Mesothelial cell of epicardium (in vitro differentiated cells): ENCODE results near the gene KCNAB1. TPM values are rescaled to one million over a fixed set of nuclear protein-coding genes. Genes with fewer than 3 reads are reported as not detected.

Experiments
- DNase-seq, 2 experiments: peaks; one replicate each; pipeline ENCODE4 v3.0.0; 2021; ENCODE audit warnings: low spot score in 2 of 2; ENCODE audit not compliant: unreplicated experiment in 2 of 2
- H3K27ac Mint-ChIP-seq: 2 replicates; pipeline ENCODE4 v1.8.0; 2021; ENCODE audit warnings: mixed read lengths
- H3K27me3 Mint-ChIP-seq: 2 replicates; pipeline ENCODE4 v1.8.0; 2021; ENCODE audit warnings: low read depth, mixed read lengths
- H3K36me3 Mint-ChIP-seq: 2 replicates; pipeline ENCODE4 v1.8.0; 2021; ENCODE audit warnings: mixed read lengths
- H3K4me1 Mint-ChIP-seq: 2 replicates; pipeline ENCODE4 v1.8.0; 2021; ENCODE audit warnings: mixed read lengths
- H3K4me3 Mint-ChIP-seq: 2 replicates; pipeline ENCODE4 v1.8.0; 2021; ENCODE audit warnings: mild to moderate bottlenecking, moderate library complexity, mixed read lengths
- H3K9me3 Mint-ChIP-seq: 2 replicates; pipeline ENCODE4 v1.8.0; 2021; ENCODE audit warnings: mixed read lengths
- total RNA-seq: library from RNA; stranded (reverse); gene quantifications from 3 replicates; pipeline ENCODE4 v1.2.1, GENCODE V29; 2021
- TF ChIP-seq, protein P1 (sequence below): fragments of 200-600 bp; sonication (generic); IDR thresholded peaks from one replicate; pipeline ENCODE4 v1.5.0; 2021; ENCODE audit warnings: antibody characterized with exemption; ENCODE audit not compliant: unreplicated experiment

KCNAB1 gene
- total RNA-seq, 1 donor from 2014 or later: 3.7 TPM

DNA sequence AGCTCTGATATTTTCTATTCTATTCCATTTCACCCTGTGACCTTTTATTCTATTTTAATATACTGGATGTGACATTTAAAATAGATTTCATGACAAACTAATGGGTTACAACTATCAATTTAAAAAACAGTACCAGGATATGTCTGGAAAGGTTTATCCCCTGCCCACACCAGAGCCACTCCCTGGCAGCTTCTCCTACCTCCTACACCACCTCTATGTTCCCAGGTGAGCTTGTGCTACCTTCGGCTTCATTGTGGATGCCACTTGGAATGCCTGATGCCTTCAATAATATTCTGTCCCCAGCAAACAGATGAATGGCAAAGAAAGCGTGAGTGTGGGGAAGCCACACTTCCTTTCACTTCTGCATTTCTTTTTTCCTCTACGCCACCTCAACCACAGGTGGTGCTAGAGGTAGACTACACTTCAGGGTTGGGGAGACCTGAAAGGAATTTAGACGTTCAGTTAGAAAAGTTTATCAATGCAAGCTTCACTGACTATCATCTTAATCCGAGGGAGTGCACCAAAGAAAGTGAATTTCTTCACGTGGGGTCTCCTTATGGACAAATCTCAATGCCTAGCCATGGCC lies 221.5 kb downstream of the KCNAB1 start:
- no peaks in the 10 kb centered on the region for H3K36me3 Mint-ChIP-seq
- H3K27ac Mint-ChIP-seq: no peak overlapping the region
- peaks cover 1% of the 10 kb centered on the region for H3K27me3 Mint-ChIP-seq

DNA sequence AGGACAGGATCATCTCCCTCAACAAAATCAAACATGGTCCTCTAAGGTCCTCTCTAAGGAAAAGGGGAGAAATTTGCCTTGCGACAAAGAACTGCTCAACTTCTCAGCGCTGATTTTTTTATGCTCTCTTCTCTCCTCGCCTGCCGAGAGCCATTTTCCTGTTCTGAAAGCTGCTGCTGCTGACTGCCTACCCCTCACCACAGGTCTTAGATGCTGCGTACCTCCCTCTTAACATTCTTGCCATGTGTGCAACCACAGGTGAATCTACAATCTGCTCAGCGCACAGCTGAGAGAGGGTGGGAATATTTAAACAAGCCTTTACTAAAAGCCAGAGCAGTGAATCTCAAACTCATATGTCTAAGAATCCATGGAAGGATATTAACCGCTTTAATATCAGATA lies 223.8 kb downstream of the KCNAB1 start:
- TF ChIP-seq, protein P1, sequence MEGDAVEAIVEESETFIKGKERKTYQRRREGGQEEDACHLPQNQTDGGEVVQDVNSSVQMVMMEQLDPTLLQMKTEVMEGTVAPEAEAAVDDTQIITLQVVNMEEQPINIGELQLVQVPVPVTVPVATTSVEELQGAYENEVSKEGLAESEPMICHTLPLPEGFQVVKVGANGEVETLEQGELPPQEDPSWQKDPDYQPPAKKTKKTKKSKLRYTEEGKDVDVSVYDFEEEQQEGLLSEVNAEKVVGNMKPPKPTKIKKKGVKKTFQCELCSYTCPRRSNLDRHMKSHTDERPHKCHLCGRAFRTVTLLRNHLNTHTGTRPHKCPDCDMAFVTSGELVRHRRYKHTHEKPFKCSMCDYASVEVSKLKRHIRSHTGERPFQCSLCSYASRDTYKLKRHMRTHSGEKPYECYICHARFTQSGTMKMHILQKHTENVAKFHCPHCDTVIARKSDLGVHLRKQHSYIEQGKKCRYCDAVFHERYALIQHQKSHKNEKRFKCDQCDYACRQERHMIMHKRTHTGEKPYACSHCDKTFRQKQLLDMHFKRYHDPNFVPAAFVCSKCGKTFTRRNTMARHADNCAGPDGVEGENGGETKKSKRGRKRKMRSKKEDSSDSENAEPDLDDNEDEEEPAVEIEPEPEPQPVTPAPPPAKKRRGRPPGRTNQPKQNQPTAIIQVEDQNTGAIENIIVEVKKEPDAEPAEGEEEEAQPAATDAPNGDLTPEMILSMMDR: no peak
- DNase-seq: no peak
- Mint-ChIP-seq H3K27me3 (no peaks in the 10 kb centered on the region), H3K4me1 (no peaks in the 10 kb centered on the region), H3K4me3 (no peak overlapping the region), H3K27ac (no peak overlapping the region), H3K9me3 (no peaks in the 10 kb centered on the region), H3K36me3 (no peaks in the 10 kb centered on the region)

More for the DNA sequence above, 221.5 kb downstream of the KCNAB1 start:
- Mint-ChIP-seq H3K9me3 (no peaks in the 10 kb centered on the region), H3K4me3 (no peak overlapping the region), H3K4me1 (no peaks in the 10 kb centered on the region)
- TF ChIP-seq, protein P1: no peak
- no peak for DNase-seq

DNA sequence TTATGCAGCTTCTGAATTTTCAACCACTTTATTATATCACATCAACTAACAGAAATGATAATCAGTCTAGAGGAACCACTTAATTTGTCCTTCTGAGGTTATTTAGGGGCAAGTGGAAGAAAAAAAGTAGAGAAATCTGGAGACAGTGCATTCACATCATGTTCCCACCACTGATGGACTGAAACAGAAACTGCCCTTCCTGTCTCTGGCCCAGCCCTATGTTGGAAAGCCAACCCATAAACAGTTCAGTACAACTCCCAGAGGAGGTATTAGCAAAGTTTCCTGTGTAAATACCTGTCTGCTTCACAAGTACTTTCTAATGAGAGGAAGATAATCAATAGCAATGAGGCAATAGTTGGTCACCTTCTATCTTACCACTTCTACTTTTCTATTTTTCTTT lies 228.7 kb downstream of the KCNAB1 start:
- H3K4me3 Mint-ChIP-seq: no peak overlapping the region
- H3K9me3 Mint-ChIP-seq: no peaks in the 10 kb centered on the region
- H3K4me1 Mint-ChIP-seq: no peaks in the 10 kb centered on the region
- DNase-seq: no peak
- H3K27ac Mint-ChIP-seq: no peak overlapping the region
- TF ChIP-seq, protein P1: no peak
- H3K27me3 Mint-ChIP-seq: no peaks in the 10 kb centered on the region
- no peaks in the 10 kb centered on the region for H3K36me3 Mint-ChIP-seq

DNA sequence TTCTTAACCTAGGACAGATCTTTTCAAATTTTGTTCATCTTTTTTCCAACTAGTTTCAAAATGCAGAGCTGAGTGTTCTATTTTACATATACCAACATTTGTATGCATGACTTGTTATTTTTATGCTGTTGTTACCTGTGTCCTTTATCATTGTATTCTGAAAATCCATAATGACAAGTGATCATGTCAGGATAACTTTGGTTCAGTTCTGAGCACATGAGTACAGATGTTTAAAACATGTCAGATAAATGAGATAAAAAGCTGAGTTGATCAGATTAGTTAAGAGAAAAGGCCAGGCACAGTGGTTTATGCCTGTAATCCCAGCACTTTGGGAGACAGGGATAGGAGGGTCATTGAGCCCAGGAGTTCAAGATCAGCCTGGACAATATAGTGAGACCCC lies 229.6 kb downstream of the KCNAB1 start:
- no peak overlapping the region for H3K27ac Mint-ChIP-seq
- no peak overlapping the region for H3K4me3 Mint-ChIP-seq
- no peaks in the 10 kb centered on the region for H3K9me3 Mint-ChIP-seq
- H3K27me3 Mint-ChIP-seq: no peaks in the 10 kb centered on the region
- H3K4me1 Mint-ChIP-seq: no peaks in the 10 kb centered on the region
- H3K36me3 Mint-ChIP-seq: no peaks in the 10 kb centered on the region
- TF ChIP-seq, protein P1: no peak
- no peak for DNase-seq

DNA sequence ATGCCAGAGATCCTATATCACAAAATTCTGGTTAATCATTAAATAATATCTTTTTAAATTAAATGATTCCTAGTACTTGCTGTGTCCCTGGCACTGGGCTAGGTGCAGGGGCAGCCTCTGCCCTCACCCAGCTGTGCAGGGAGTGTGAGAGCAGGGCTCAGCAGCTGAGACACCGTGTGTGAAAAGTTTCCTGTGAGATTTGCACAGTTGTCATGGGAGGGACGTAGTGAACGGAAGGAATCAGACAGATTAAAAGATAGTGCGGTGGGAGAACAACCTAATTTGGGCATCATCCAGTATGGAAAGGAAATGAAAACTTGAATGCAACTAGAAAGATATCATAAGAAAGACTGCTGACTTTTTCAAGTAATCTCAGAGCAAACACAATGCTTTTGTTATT lies 230.4 kb downstream of the KCNAB1 start:
- H3K27me3 Mint-ChIP-seq: no peaks in the 10 kb centered on the region
- H3K9me3 Mint-ChIP-seq: no peaks in the 10 kb centered on the region
- TF ChIP-seq, protein P1: no peak
- no peaks in the 10 kb centered on the region for H3K4me1 Mint-ChIP-seq
- DNase-seq: no peak
- no peak overlapping the region for H3K4me3 Mint-ChIP-seq
- no peak overlapping the region for H3K27ac Mint-ChIP-seq
- H3K36me3 Mint-ChIP-seq: no peaks in the 10 kb centered on the region

DNA sequence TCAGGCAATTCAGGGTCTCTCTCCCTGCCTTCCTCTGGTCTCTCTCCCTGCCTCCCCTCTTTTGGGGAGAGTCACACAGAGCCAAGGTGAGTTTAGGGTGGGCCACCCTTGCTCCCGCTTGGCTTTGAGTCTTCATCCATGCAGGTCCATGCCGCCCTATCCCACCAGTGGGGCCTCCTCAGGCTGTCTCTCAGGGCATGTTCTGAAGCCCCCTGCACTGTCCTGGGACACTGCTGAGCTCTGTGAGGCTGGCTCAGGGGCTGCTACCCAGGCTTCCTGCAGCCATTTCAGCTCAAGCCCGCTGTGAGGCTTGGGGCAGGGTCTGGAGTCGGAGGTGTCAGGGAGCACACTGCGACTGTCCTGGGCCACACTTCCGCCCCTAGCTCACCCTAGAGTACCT lies 231.4 kb downstream of the KCNAB1 start:
- Mint-ChIP-seq H3K27me3 (no peaks in the 10 kb centered on the region), H3K4me1 (peaks cover 5% of the 10 kb centered on the region), H3K4me3 (no peak overlapping the region), H3K27ac (no peak overlapping the region), H3K9me3 (no peaks in the 10 kb centered on the region), H3K36me3 (no peaks in the 10 kb centered on the region)
- DNase-seq: no peak
- TF ChIP-seq, protein P1: no peak
